SK-N-SH treated with all-trans-retinoic acid at 6 μM for 48 hours (cell line): ENCODE measurements around the gene GK.

Source experiments
- ESRRG ChIP-seq: fragments of 250-450 bp; sonication (Bioruptor Pico); IDR thresholded peaks from 2 replicates; pipeline ENCODE4 v1.6.1; 2021; ENCODE audit warnings: mild to moderate bottlenecking
- PATZ1 ChIP-seq: fragments of 250-450 bp; sonication (Bioruptor Pico); IDR thresholded peaks from 2 replicates; pipeline ENCODE4 v1.8.0; 2020; ENCODE audit warnings: mild to moderate bottlenecking, moderate library complexity, borderline replicate concordance
- RARB ChIP-seq: fragments of 250-450 bp; sonication (Bioruptor Pico); IDR thresholded peaks from 2 replicates; pipeline ENCODE4 v1.8.0; 2021; ENCODE audit warnings: mild to moderate bottlenecking, moderate library complexity
- TCF4 ChIP-seq: fragments of 250-450 bp; sonication (Bioruptor Pico); IDR thresholded peaks from 2 replicates; pipeline ENCODE4 v1.8.0; 2021; ENCODE audit warnings: mild to moderate bottlenecking, moderate library complexity, borderline replicate concordance
- TOX ChIP-seq: fragments of 250-450 bp; sonication (Bioruptor Pico); IDR thresholded peaks from 2 replicates; pipeline ENCODE4 v1.8.0; 2021; ENCODE audit warnings: mild to moderate bottlenecking, moderate library complexity, borderline replicate concordance
- TSHZ2 ChIP-seq: fragments of 250-450 bp; sonication (Bioruptor Pico); IDR thresholded peaks from 2 replicates; pipeline ENCODE4 v1.5.0; 2020; ENCODE audit warnings: mild to moderate bottlenecking, moderate library complexity
- ZC3H10 ChIP-seq: fragments of 250-450 bp; sonication (Bioruptor Pico); IDR thresholded peaks from 2 replicates; pipeline ENCODE4 v1.5.1; 2021; ENCODE audit warnings: mild to moderate bottlenecking, moderate library complexity
- ZFP30 ChIP-seq: fragments of 450-650 bp; formaldehyde crosslinking; IDR thresholded peaks from 2 replicates; pipeline ENCODE4 v1.5.0; 2022; ENCODE audit warnings: mild to moderate bottlenecking, moderate library complexity

- TF ChIP-seq TCF4, result no peak
- TF ChIP-seq TSHZ2 (CRISPR knock-in tag), result no peak
- TF ChIP-seq RARB (CRISPR knock-in tag), result no peak
- no peak for TF ChIP-seq ZFP30 (CRISPR knock-in tag)
- TF ChIP-seq TOX, result no peak
- TF ChIP-seq ZC3H10 (CRISPR knock-in tag), result no peak
- no peak for TF ChIP-seq PATZ1 (CRISPR knock-in tag)
- no peak for TF ChIP-seq ESRRG (CRISPR knock-in tag)
Measured at GRCh38 chrX:30613721-30614120, 39.5 kb upstream of the GK start.
